ENCODE data around the gene RALGAPA2. TPM values are rescaled to one million over a fixed set of nuclear protein-coding genes. Genes with fewer than 3 reads are reported as not detected.
A peak's percentile ranks its signal among the peaks of the same experiment; 100 is the strongest.

Gene RALGAPA2
- total RNA-seq, 2 donors from 2014 or later: 27.8 to 28.5 TPM

GRCh38 chr20:20665606-20666332 lies 46.7 kb downstream of the RALGAPA2 start:
- Histone ChIP-seq H3K4me1 (peaks cover 0 to 31% of the 10 kb centered on the region in 2 donors), H3K9me3 (no peaks in the 10 kb centered on the region), H3K27me3 (no peaks in the 10 kb centered on the region), H3K4me3 (no peak overlapping the region), H3K27ac (no peak overlapping the region), H3K36me3 (no peaks in the 10 kb centered on the region)
- TF ChIP-seq CTCF (IDR thresholded peaks at IDR 0.05): no peak
- DNase-seq (ENCODE audit: low spot score): no peak

GRCh38 chr20:20664795-20665589 lies 47.5 kb downstream of the RALGAPA2 start:
- peak; percentile 27 to 70 for TF ChIP-seq CTCF (IDR thresholded peaks at IDR 0.05)
- Histone ChIP-seq H3K27me3 (no peaks in the 10 kb centered on the region), H3K4me1 (peaks cover 0 to 31% of the 10 kb centered on the region in 2 donors)

GRCh38 chr20:20663841-20664240 lies 48.6 kb downstream of the RALGAPA2 start:
- no peak for TF ChIP-seq CTCF (IDR thresholded peaks at IDR 0.05)

More at GRCh38 chr20:20664795-20665589, 47.5 kb downstream of the RALGAPA2 start:
- Histone ChIP-seq H3K9me3 (no peaks in the 10 kb centered on the region), H3K27ac (no peak overlapping the region), H3K4me3 (no peak overlapping the region), H3K36me3 (no peaks in the 10 kb centered on the region)
- no peak for DNase-seq (ENCODE audit: low spot score)

GRCh38 chr20:20658871-20659431 lies 53.5 kb downstream of the RALGAPA2 start:
- H3K4me1 ChIP-seq: peaks cover 0 to 10% of the 10 kb centered on the region in 2 donors

More at GRCh38 chr20:20663841-20664240, 48.6 kb downstream of the RALGAPA2 start:
- Histone ChIP-seq H3K27me3 (no peaks in the 10 kb centered on the region), H3K4me3 (no peak overlapping the region), H3K9me3 (no peaks in the 10 kb centered on the region), H3K4me1 (peaks cover 0 to 25% of the 10 kb centered on the region in 2 donors), H3K36me3 (no peaks in the 10 kb centered on the region), H3K27ac (no peak overlapping the region)
- no peak for DNase-seq (ENCODE audit: low spot score)

GRCh38 chr20:20658123-20658522 lies 54.3 kb downstream of the RALGAPA2 start:
- Histone ChIP-seq H3K4me1 (peaks cover 0 to 10% of the 10 kb centered on the region in 2 donors), H3K27me3 (no peaks in the 10 kb centered on the region), H3K36me3 (no peaks in the 10 kb centered on the region), H3K27ac (no peak overlapping the region), H3K9me3 (no peaks in the 10 kb centered on the region), H3K4me3 (no peak overlapping the region)
- no peak for DNase-seq (ENCODE audit: low spot score)
- no peak for TF ChIP-seq CTCF (IDR thresholded peaks at IDR 0.05)

More at GRCh38 chr20:20658871-20659431, 53.5 kb downstream of the RALGAPA2 start:
- no peaks in the 10 kb centered on the region for H3K9me3 ChIP-seq
- H3K36me3 ChIP-seq: no peaks in the 10 kb centered on the region
- no peak overlapping the region for H3K27ac ChIP-seq
- no peak for TF ChIP-seq CTCF (IDR thresholded peaks at IDR 0.05)
- no peaks in the 10 kb centered on the region for H3K27me3 ChIP-seq
- H3K4me3 ChIP-seq: no peak overlapping the region
- DNase-seq (ENCODE audit: low spot score): no peak

Measured in right atrium auricular region (tissue), 2 donors.